NCI-H2196 (cell line): Measurements from ENCODE around the gene CCL5.
A peak's percentile ranks its signal among the peaks of the same experiment; 100 is the strongest.
"Not testable (repeated sequence)": the region's sequence is repeated elsewhere in the genome, so short reads cannot be mapped to it uniquely, and the experiment has no call there.

Experiments used
- DNase-seq: peaks from one replicate; lab custom pipeline; 2025; ENCODE audit not compliant: unreplicated experiment; lab: John Stamatoyannopoulos, UW

CCL5 gene

DNA sequence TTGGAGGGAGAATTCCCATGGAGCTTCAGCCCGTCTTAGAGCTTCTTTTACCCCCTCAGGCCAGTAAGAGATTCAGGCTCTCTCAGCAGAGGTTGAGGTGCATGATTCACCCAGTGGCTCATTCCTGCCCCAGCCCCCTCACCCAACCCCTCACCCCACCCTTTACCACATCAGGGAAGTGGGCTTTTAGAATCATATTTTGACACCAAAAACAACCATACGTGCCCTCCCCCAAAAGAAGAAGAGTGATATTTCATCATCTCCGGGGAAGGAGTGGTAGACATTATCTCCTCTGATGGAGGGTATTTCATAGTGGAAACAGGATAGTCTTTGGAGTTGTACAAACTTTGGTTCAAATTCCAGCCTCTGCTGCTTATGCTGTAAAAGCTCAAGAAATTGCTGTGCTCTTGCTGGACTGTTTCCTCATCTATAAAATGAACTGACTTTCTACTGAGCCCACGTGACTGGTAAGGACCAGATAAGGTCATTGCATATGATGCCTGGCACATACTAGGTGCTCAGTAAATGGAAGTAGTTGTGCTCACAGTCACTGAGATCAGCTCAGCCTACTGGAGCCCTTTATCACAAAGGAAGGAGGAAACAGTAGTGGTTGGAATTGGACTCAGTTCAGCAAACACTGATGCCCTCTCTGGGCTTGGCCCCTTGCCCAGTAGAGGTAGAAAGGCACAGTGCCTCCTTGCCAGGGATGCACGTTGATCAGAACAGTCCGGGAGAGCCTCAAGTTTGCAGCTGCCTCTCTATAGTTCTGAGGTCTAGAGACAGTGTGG is 18.3 kb upstream of the CCL5 start:
- peak; percentile 74 for DNase-seq

DNA sequence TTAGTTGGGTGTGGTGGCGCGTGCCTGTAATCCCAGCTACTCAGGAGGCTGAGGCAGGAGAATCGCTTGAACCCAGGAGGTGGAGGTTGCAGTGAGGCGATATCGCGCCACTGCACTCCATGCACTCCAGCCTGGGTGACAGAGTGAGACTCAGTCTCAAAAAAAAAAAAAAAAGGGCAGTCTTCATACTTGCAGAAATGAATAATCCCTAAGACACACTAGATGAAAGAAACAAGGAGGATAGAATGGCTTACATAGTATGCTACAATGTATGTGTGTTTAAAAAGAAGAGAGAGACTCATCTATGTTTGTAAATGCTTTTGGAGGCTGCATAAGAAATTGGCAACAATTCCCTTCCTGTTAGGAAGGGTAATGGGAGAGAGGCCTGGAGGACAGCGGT is 17.6 kb upstream of the CCL5 start:
- DNase-seq = not testable (repeated sequence)

DNA sequence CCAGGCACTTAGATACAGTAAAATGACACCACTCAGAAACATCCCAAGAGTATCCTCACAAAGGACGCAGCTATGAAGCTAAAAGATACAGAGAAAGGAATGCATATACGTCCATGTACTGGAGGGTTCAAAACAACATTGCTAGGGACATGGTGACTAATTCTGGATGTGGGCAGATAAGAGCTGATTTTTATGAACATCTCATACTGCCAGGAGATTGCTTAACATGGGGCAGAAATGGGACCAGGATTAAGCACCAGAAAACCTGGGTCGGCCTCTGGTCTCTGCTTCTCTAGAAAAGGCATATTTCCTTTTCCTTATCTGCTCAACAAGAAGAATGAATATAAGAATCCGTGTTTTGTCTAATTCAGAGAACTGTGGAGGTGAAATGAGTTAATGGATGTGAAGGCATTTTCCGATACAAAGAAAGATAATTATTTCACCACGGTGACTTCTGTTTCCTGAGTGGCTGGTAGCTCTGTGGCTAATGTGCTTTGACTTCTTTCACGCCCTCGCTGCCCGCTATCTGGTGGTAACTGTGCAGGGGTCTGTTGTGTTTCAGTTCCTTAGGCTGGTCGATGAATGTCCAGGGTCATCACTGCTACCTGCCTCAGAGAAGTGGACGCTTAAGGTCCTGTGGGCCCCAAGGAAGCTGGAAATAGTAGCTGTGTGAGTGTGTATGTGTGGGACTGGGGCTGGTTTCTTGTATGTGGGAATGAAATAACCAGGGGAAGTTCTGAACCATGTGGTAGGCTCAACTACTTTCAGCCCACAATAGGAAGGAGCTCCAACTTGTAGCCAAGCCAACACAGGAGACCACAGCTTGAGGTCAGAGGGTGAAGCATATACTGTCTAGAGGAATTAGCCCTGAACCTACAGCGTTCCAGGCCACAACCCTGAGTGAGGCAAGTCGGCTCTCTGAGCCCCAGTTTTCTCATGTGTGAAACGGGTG is 15.8 kb upstream of the CCL5 start:
- DNase-seq = no peak

DNA sequence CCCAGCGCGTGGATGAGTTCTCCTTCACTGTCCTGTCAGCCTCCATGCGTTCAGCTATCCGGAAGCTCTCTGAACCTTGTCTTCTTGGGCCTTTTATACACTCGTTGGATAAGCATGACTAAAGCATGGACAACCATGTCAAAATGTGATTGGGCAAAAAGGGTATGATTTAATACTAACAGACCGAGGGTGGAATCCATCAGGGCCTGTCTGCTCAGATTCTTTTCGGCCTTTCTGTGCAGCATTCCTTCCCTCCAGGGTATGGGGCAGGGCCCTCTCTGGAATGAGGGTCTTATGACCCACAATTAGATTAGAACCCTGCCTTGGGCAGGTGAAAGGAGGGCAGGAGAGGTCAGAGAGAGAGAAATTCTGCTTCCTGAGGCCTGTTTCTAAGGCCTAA is 14.0 kb upstream of the CCL5 start:
- DNase-seq = no peak

DNA sequence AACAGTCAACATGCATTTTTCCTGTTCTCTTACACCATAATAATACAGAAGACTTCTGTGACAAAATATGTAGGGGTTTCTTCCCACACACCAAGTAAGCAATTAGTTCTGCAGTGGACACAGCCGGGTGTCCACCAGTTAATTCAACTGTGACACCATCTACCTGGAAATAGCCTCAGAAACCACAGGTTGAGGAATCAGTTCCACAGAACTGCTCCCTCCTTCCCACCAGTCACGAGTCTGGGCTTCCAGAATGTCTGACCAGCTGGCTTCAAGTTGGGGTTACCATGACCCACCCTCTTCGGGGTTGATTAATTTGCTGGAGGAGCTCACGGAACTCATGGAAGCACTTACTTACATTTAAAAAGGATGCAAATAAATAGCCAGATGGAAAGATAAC is 13.6 kb upstream of the CCL5 start:
- DNase-seq = no peak

DNA sequence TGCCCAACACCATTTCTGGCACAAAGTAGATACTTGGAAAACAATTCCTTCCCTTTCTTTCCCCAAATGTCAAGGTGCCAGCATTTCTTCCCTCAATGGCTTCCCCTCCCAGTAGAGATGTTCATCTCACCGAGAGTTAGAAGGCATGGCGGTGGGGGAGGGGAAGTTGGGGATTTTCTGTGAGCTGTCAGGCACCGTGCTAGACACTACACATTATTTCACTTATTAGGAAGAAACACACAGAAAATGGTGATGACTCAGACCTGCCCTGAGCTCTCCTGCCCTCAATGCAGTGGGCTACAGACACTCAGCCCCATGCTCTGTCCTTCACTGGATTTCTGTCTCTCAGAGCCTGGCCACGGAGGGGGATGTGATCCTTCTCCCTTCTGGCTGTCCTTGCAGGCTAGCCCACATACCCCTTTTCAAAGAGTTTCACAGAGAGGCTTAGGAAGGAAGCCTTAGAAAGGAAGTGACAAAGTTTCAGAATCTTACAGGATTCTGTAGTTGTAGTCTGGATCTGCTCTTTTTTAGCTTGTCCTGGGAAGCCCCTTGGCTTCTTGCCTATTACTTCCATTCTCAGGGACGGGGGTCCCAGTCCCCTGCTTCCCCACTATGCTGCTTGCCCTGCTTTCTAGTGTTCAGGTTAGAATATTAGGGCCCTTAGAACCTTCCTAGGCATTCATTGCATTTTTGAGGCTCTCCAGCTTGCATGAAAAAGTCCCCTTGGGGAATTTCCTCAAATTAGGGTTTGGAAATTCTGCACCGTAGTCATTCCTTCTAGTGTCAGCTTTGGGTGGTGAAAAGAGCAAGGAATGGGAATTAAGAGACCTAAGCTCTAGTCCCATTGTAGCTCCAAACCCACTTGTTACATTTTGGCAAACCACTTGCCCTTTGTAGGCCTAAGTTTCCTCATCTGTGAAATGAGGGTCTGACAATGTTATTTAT is 12.2 kb upstream of the CCL5 start:
- no peak for DNase-seq

DNA sequence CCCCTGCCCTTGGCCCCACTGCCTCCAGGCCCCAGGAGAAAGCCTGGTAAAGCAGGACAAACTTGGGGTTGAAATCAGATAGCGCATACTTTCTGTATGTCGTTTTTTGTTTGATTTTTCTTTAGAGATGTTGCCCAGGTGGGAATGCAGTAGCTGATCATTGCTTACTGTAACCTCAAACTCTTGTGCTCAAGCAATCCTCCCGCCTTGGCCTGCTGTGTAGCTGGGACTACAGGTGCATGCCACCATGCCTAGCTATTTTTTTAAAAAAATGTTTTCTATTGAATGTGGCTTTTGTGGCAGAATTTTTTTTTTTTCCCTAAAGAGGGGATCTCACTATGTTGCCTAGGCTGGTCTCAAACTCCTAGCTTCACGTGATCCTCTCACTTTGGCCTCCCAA is 11.1 kb upstream of the CCL5 start:
- DNase-seq = no peak

DNA sequence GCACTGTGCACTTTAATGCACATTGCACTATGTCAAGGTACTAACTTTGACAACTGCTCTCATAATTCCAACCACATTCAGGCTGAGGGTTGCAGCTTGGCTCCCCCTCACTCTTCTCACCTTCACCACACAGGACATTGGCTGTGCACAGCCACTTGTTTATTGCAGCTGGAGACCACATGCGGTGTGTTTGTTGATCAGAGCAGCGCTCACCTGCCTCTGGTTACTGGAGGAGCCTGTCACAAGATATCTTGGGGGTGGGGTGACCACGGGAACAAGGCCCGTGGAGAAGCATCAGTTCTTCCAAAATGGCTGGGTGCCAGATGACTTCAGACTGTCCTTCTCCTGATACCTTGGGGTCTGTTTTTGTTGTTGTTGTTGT is 10.6 kb upstream of the CCL5 start:
- DNase-seq = peak; percentile 71

DNA sequence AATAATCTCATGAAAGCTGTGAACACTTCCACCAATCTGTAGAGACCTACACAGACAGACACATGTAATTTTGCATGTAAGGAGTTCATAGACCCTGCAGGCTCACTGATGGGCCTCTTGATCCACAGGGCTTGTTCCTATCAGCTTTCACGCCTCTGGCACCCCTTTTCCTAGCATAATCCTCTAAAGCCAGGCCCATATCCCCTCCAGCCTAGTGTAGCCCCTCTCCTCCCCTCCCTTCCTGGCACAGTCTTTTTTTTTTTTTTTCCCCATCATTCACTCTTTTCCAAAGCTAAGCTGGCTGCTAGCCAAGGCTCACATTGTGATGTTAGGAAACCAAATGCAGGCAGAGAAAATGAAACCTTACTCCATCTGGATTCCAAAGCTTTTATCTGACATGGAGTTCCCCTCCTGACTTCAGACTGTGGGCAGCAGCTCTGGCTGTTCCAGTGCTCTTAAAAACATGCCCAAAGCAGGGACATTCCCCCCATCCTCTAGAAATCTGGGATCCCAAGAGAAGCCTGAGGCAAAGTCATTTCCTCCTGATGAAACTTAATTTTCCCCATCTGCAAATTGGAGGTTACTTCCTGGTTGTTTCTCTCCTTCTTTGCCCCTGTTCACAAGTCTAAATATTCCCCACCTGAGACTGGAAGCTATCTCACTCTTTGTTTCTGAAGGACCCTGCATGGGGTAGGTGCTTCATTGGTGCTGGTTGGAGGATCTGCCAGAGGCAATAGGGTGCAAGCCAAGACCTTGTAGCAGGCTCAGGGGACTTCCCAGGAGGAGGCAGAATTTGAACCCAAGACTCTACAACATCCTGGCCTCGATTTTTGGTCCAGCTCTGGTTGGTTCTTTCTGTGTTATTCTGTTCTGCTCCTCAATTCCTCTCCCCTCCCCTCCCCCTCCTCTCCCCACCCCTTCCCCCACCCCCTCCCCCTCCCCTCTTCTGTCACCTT is 9.9 kb upstream of the CCL5 start:
- peak; percentile 48 for DNase-seq

DNA sequence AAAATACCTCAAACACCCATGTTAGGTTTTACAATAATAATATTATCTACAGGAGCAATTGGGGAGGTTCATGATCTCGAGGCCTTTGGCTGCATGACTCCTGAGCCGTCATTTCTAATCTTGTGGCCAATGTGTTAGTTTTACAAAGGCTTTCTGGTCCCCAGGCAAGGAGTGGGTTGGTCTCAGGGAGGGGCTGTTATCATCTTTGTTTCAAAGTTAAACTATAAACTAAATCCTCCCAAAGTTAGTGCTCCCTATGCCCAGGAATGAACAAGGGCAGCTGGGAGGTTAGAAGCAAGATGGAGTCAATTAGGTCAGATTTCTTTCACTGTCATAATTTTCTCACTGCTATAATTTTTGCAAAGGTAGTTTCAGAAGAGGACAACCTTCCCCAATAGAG is 9.1 kb upstream of the CCL5 start:
- DNase-seq = no peak

DNA sequence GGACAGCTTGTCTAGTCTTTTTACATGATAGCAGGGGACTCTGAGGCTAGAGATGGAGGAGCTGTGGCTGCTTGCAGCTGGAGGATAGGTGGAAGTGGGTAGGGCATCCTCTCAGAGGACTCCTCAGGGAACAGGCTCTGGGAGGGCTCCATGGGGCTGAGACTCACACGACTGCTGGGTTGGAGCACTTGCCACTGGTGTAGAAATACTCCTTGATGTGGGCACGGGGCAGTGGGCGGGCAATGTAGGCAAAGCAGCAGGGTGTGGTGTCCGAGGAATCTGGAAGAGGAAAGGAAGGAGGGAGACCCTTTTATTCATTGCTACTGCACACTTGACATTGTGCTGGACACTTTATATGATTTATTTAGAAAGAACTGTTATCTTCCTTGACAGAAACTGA is 1.8 kb downstream of the CCL5 start:
- no peak for DNase-seq

DNA sequence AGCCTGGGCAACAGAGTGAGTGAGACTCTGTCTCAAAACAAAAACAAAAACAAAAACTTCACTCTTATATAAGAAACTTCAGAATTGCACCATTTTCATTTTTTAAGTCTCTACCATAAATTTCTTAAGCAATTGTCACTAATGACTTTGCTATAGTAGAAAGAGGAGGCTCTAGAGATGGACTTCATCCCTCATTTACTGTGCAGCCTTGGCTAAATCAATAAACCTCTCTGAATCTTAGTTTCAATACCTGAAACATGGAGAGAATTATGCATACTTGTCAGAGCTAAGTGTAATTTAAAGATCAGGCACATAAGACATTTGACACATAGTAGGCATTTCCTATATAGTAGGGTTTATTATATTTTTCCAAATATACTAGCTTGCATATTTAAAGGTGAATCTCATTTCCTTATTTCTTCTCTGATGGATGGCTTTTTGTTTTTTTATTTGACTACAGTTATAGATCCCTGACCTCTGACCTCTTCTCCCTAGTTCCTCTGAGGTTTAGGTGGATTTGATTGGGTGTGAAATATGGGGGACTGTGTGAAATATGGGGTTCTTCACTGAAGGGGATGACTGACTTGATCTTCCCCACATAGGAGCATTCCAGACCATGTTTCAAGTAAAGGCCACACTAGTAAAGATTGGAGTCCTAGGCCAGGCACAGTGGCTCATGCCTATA is 2.7 kb downstream of the CCL5 start:
- no peak for DNase-seq

DNA sequence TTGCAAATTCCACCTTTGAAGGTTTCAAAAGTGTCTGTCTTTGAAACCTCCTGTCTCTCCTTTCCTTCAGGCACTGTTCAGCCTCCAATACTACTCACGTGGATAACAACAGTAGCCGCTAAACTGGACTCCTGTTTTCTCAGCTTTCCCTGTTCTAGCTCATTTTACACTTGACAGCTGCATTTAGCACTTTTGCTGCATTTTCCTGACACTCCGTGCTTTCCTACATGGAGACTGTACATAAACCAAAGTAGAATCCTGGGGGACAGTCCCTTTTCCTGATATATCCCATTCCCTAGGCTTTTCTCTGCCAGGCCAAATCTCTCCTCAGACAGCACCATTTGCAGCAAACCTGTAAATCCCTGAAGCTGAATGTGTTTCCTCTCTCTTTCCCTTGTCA is 3.6 kb downstream of the CCL5 start:
- no peak for DNase-seq

DNA sequence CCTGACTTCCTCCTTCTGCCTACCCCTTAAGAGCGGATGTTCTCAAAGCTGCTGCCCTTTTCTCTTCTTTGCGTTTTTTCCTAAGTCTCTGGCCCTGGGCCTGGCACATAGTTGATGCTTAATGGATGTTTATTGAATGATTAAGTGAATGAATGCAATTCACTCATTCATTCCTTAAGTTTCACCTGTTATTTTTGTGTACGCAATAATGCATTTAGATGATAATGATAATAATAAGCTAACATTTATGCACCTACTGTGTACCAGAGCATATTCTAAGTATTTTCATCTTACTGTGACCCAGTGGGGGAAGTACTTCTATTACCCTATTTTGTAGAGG is 4.4 kb downstream of the CCL5 start:
- DNase-seq = no peak

DNA sequence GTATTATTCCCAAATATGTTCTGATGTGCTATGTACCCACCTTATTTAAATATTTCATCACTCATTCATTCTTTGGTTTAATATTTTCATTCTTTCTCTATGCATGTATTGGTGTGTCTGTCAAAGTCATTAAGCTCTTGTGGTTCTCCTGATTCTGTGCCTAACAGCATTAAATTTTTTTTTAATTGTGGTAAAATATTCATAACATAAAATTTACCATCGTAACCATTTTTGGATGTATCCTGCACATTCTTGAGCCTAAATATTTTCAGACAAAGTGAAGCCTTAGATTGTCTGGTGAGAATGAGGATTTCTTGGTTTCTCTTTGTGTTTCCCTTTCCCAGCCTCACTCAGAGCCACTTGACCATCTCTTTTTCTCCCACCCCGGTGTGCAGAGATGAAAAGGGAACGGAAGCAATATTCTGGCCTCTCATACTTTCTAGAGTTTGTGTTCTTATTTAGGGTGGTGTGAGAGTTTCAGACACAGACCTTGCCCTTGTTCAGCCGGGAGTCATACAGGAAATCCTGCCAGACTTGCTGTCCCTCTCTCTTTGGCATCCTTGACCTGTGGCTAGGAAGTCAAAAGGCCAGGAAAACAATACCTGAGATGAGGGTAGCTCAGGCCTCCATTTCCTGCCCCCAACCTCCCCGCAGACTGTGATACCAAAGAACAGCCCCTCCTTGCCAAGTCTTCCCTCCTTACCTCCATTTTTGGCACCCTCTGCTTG is 4.9 kb downstream of the CCL5 start:
- DNase-seq = no peak

DNA sequence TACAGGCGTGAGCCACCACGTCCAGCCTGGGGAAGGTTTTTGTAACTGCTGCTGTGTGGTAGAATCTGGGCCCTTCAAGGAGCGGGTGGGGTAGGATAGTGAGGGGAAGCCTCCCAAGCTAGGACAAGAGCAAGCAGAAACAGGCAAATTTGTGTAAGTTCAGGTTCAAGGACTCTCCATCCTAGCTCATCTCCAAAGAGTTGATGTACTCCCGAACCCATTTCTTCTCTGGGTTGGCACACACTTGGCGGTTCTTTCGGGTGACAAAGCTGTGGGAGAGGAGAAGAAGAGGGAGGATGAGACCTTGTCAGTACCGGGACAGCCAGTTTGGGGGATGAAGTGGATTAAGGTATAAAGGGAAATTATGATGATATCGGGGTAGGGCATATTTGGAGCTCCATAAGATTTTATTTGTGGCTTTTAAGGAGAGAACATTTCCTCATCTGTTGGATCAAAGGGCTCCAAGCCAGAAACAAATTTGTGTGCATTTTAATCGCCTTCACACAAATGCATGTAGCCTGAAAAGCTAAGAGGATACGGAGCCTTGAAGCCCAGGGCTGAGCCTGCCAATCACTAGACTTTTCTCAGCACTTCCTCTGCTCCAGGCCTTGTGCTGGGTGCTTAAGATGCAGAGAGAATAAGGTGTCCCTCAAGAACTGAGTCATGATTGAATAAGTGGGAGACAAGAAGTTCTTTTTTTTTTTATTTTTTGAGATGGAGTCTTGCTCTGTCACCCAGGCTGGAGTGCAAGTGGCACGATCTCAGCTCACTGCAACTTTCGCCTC is 7.8 kb downstream of the CCL5 start:
- no peak for DNase-seq

DNA sequence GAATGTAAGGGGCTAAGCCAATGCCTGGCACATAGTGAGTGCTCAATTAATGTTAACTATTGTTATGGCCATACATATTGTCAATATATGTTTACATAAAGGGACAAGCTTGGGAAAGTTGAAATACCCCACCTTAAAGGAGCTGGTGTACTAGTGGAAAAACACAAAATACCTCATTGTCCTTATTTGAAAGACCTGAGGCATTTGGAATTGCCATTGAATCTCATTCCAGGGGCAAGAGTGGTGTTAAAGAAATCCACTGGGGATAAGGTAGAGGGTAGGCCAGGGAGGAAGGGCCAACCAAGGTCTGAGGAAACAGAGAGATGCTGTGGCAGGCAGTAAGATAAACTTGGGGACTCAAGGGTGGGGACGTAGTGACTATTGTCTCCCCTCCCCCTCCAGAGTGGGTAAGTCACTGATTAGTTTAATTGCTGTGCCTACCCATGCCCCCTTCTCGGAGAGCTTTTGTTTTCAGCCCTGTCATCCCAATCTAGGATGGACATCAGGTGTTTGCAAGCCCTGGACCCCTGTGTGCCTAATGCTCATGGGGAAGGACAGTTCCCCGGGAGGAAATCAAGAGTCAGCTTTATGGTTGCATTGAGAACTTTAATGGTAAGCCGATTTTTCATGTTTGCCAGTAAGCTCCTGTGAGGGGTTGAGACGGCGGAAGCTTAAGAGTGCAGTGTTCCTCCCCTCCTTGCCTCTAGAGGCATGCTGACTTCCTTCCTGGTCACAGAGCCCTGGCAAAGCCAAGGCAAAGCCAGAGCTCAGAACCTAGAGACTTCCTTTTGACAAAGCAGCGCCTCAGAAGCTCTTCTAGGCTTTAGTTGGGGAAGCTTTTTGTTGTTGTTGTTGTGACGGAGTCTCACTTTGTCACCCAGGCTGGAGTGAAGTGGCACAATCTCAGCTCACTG is 9.0 kb downstream of the CCL5 start:
- no peak for DNase-seq
